ENCODE measurements around the gene SLC7A8.

DNA sequence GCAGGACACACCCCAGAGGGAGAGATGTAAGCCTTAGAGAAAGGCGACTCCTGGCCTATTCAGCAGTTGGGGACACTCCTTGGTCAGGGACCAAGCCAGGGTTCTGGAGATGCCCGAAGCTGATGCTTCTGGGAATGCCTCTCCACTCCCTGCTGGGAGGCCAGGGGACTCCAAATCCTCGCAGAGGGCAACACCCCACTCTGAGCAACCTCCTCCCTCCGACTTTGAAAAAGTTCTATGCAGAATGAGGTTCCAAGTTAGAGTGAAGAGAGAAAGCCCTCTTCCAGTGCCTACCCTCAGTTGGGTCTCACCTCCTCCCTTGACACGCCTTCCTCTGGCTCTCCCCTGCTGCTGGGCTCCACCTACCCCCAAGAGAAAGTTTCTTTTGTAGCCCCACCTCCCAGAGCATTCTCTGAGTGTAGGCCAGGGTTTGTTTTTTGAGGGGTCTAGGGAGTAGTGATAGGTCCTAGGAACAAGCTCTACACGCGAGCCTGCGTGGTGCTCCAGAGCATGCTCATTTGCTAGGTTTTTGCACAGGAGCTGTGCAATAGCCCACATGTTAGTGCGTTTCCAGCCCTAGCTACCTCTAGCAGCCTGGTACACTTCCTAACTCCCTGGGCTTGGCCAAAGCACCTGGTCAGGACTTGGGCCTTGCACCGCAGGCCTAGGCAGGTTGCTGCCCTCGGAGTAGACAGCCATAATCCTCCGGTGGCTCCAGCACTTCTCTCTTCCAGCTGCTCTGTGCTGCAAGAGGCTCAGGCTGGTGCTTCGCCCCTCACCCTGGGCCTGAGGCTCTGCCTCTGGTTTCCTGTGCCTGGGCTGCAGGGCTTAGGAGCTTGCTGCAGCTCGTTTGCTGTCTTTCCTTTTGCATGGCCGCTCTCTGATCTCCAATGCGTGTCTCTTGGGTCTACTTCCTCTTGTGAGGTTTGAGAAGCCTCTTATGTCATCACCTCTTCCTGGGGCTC lies 63.8 kb downstream of the SLC7A8 start:
- TF ChIP-seq SIX5 (IDR thresholded peaks at IDR 0.05; ENCODE audit: low read depth, low read length, severe bottlenecking) = no peak
- TF ChIP-seq EZH2 (IDR thresholded peaks at IDR 0.05; ENCODE audit: borderline replicate concordance, control insufficient read depth, low read depth, low read length) = no peak
- TF ChIP-seq, protein P1, sequence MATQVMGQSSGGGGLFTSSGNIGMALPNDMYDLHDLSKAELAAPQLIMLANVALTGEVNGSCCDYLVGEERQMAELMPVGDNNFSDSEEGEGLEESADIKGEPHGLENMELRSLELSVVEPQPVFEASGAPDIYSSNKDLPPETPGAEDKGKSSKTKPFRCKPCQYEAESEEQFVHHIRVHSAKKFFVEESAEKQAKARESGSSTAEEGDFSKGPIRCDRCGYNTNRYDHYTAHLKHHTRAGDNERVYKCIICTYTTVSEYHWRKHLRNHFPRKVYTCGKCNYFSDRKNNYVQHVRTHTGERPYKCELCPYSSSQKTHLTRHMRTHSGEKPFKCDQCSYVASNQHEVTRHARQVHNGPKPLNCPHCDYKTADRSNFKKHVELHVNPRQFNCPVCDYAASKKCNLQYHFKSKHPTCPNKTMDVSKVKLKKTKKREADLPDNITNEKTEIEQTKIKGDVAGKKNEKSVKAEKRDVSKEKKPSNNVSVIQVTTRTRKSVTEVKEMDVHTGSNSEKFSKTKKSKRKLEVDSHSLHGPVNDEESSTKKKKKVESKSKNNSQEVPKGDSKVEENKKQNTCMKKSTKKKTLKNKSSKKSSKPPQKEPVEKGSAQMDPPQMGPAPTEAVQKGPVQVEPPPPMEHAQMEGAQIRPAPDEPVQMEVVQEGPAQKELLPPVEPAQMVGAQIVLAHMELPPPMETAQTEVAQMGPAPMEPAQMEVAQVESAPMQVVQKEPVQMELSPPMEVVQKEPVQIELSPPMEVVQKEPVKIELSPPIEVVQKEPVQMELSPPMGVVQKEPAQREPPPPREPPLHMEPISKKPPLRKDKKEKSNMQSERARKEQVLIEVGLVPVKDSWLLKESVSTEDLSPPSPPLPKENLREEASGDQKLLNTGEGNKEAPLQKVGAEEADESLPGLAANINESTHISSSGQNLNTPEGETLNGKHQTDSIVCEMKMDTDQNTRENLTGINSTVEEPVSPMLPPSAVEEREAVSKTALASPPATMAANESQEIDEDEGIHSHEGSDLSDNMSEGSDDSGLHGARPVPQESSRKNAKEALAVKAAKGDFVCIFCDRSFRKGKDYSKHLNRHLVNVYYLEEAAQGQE (IDR thresholded peaks at IDR 0.05; ENCODE audit: low read depth, low read length) = no peak
- TF ChIP-seq SMC3 (IDR thresholded peaks at IDR 0.05; ENCODE audit: borderline replicate concordance, low read length) = no peak
- TF ChIP-seq, protein P2, sequence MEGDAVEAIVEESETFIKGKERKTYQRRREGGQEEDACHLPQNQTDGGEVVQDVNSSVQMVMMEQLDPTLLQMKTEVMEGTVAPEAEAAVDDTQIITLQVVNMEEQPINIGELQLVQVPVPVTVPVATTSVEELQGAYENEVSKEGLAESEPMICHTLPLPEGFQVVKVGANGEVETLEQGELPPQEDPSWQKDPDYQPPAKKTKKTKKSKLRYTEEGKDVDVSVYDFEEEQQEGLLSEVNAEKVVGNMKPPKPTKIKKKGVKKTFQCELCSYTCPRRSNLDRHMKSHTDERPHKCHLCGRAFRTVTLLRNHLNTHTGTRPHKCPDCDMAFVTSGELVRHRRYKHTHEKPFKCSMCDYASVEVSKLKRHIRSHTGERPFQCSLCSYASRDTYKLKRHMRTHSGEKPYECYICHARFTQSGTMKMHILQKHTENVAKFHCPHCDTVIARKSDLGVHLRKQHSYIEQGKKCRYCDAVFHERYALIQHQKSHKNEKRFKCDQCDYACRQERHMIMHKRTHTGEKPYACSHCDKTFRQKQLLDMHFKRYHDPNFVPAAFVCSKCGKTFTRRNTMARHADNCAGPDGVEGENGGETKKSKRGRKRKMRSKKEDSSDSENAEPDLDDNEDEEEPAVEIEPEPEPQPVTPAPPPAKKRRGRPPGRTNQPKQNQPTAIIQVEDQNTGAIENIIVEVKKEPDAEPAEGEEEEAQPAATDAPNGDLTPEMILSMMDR (IDR thresholded peaks at IDR 0.05 in 2 of 3, conservative IDR thresholded peaks at IDR 0.05 in 1 of 3; ENCODE audit: control insufficient read depth in 2 of 3, extremely low read depth in 1 of 3, insufficient read depth in 1 of 3, low read depth in 3 of 3, low read length in 3 of 3) = no peak

Measured in GM12878 (cell line).